Spinal cord (tissue), 10 donors: ENCODE data around the gene NAA60. TPM values are rescaled to one million over a fixed set of nuclear protein-coding genes. Genes with fewer than 3 reads are reported as not detected.

Experiments
- DNase-seq, 6 donors: peaks; one replicate each; pipeline versions ENCODE4 v3.0.0 to v3.0.0-alpha.2; 2013 to 2015; ENCODE audit warnings: low spot score in 6 of 6, low read depth in 4 of 6
- H3K27ac ChIP-seq: one replicate; pipeline ENCODE4 v1.5.1; 2013; ENCODE audit warnings: low read depth, low read length, control low read depth
- H3K27me3 ChIP-seq: one replicate; pipeline ENCODE4 v1.6.1; 2013; ENCODE audit warnings: low read length; ENCODE audit not compliant: control insufficient read depth, insufficient read depth
- H3K36me3 ChIP-seq: one replicate; pipeline ENCODE4 v1.6.1; 2013; ENCODE audit warnings: low read length; ENCODE audit not compliant: control insufficient read depth, insufficient read depth
- H3K4me1 ChIP-seq: one replicate; pipeline ENCODE4 v1.6.1; 2013; ENCODE audit warnings: low read length; ENCODE audit not compliant: control insufficient read depth, insufficient read depth
- H3K4me3 ChIP-seq: one replicate; pipeline ENCODE4 v1.5.1; 2013; ENCODE audit warnings: low read depth, low read length, control low read depth
- H3K9me3 ChIP-seq: one replicate; pipeline ENCODE4 v1.6.1; 2013; ENCODE audit warnings: low read length; ENCODE audit not compliant: control insufficient read depth, insufficient read depth
- WGBS: methylation state at CpG from one replicate; pipeline ENCODE4 v1.1.5; 2013; ENCODE audit warnings: missing lambda C conversion rate; ENCODE audit not compliant: insufficient coverage; 5-methylcytosine and 5-hydroxymethylcytosine counted together
- polyA plus RNA-seq, 2 donors: library from polyadenylated mRNA; unstranded; fragments of 120-200 nt; gene quantifications; one replicate each; pipeline ENCODE4 v1.2.1, GENCODE V29; 2013; ENCODE audit not compliant: insufficient read length in 2 of 2
- total RNA-seq, 2 donors: library from RNA; depleted of rRNA in 1 of 2; stranded (reverse); fragments of 120-200 nt in 1 of 2; fragments of >200 nt in 1 of 2; gene quantifications; one replicate each; pipeline versions ENCODE4 v1.2.3 to v1.2.4, GENCODE V29; 2013 to 2014
- donor health status: healthy.

The NAA60 gene
- total and polyA plus RNA-seq, 4 donors = 14.8 to 71.3 (median 41.9) TPM

- no peaks in the 10 kb centered on the region for H3K4me1 ChIP-seq
- DNase-seq = no peak
- no peak overlapping the region for H3K4me3 ChIP-seq
- no peaks in the 10 kb centered on the region for H3K9me3 ChIP-seq
- 66% methylated on average over 12 of the region's 18 CpGs for WGBS
- peaks cover 78% of the 10 kb centered on the region for H3K36me3 ChIP-seq
- no peak overlapping the region for H3K27ac ChIP-seq
- no peaks in the 10 kb centered on the region for H3K27me3 ChIP-seq
Measured at GRCh38 chr16:3480901-3481695, 37.6 kb downstream of the NAA60 start.

GRCh38 chr16:3481696-3482658 lies 38.5 kb downstream of the NAA60 start:
- H3K36me3 ChIP-seq = peaks cover 83% of the 10 kb centered on the region
- no peaks in the 10 kb centered on the region for H3K4me1 ChIP-seq
- no peak for DNase-seq
- no peaks in the 10 kb centered on the region for H3K27me3 ChIP-seq
- H3K4me3 ChIP-seq = no peak overlapping the region
- no peak overlapping the region for H3K27ac ChIP-seq
- 97% methylated on average over 25 of the region's 32 CpGs for WGBS
- H3K9me3 ChIP-seq = no peaks in the 10 kb centered on the region

GRCh38 chr16:3482659-3483241 lies 39.3 kb downstream of the NAA60 start:
- no peaks in the 10 kb centered on the region for H3K27me3 ChIP-seq
- peaks cover 91% of the 10 kb centered on the region for H3K36me3 ChIP-seq
- no peak for DNase-seq
- no peaks in the 10 kb centered on the region for H3K4me1 ChIP-seq
- H3K9me3 ChIP-seq = no peaks in the 10 kb centered on the region
- no peak overlapping the region for H3K4me3 ChIP-seq
- H3K27ac ChIP-seq = no peak overlapping the region
- WGBS = 93% methylated on average over 15 of the region's 18 CpGs

- no peak overlapping the region for H3K27ac ChIP-seq
- WGBS = 88% methylated on average over 30 of the region's 30 CpGs
- no peaks in the 10 kb centered on the region for H3K9me3 ChIP-seq
- no peak overlapping the region for H3K4me3 ChIP-seq
- H3K36me3 ChIP-seq = peaks cover 87% of the 10 kb centered on the region
- no peaks in the 10 kb centered on the region for H3K27me3 ChIP-seq
- H3K4me1 ChIP-seq = no peaks in the 10 kb centered on the region
- DNase-seq = no peak
Measured at GRCh38 chr16:3484318-3485096, 41.0 kb downstream of the NAA60 start.

GRCh38 chr16:3485097-3485745 lies 41.7 kb downstream of the NAA60 start:
- Histone ChIP-seq H3K27ac (no peak overlapping the region), H3K36me3 (peaks cover 84% of the 10 kb centered on the region), H3K4me3 (no peak overlapping the region), H3K9me3 (no peaks in the 10 kb centered on the region), H3K27me3 (no peaks in the 10 kb centered on the region), H3K4me1 (no peaks in the 10 kb centered on the region)
- no peak for DNase-seq
- WGBS = 82% methylated on average over 13 of the region's 15 CpGs

GRCh38 chr16:3485821-3486505 lies 42.5 kb downstream of the NAA60 start:
- WGBS = 87% methylated on average over 16 of the region's 20 CpGs
- no peak overlapping the region for H3K27ac ChIP-seq
- peaks cover 79% of the 10 kb centered on the region for H3K36me3 ChIP-seq
- no peaks in the 10 kb centered on the region for H3K9me3 ChIP-seq
- DNase-seq = no peak
- no peaks in the 10 kb centered on the region for H3K4me1 ChIP-seq
- no peaks in the 10 kb centered on the region for H3K27me3 ChIP-seq
- no peak overlapping the region for H3K4me3 ChIP-seq

- Histone ChIP-seq H3K27me3 (no peaks in the 10 kb centered on the region), H3K36me3 (peaks cover 72% of the 10 kb centered on the region), H3K27ac (no peak overlapping the region), H3K9me3 (no peaks in the 10 kb centered on the region), H3K4me1 (no peaks in the 10 kb centered on the region), H3K4me3 (no peak overlapping the region)
- no peak for DNase-seq
- WGBS = 84% methylated on average over 24 of the region's 24 CpGs
Measured at GRCh38 chr16:3486506-3487215, 43.2 kb downstream of the NAA60 start.
